K562 (cell line): ENCODE results near the gene TM4SF5. TPM values are rescaled to one million over a fixed set of nuclear protein-coding genes. Genes with fewer than 3 reads are reported as not detected.

Experiments used
- ATAC-seq: fragments of 200-7000 bp; cut with Tn5 transposase; 3 replicates; pipeline ENCODE4 v1.9.1; 2020; ENCODE audit warnings: moderate library complexity
- BruUV-seq: library from RNA; stranded (reverse); fragments of 400-500 nt; replicated peaks from 2 replicates; lab custom pipeline; 2021; lab: Mats Ljungman, UMichigan
- CTCF ChIA-PET: fragments of 300-600 bp; formaldehyde crosslinking; extraction: SDS; loops from one replicate; lab custom pipeline; 2021; ENCODE audit warnings: low intra/inter-chr PET ratio; lab: Yijun Ruan, JAX
- POLR2A ChIA-PET: fragments of 300-600, 350-650 bp; sonication (Branson Sonifier 250); formaldehyde crosslinking; extraction: SDS; loops from one replicate; lab custom pipeline; 2021; ENCODE audit warnings: antibody characterized with exemption, inconsistent platforms; lab: Yijun Ruan, JAX
- DNase-seq, 4 experiments: peaks; one replicate each; pipeline versions ENCODE4 v3.0.0 to v3.0.0-alpha.2; 2011 to 2018; ENCODE audit warnings: low spot score in 3 of 4, mixed read lengths in 3 of 4; ENCODE audit errors: extremely low read depth in 1 of 4
- FAIRE-seq: peaks from 2 replicates; lab custom pipeline; 2011; peaks lifted over from hg19 to GRCh38; lab: Jason Lieb, UNC
- H2AFZ ChIP-seq: 2 replicates; pipeline ENCODE4 v1.6.0; 2011; ENCODE audit warnings: low read depth, low read length, control low read depth, inconsistent platforms
- H3K27ac ChIP-seq: fragments of 200-600 bp; 3 replicates; pipeline ENCODE4 v1.8.0; 2011; ENCODE audit warnings: low read depth, mild to moderate bottlenecking, control low read depth, inconsistent platforms, low read length, moderate library complexity, mixed read lengths; ENCODE audit errors: extremely low read depth
- H3K27me3 ChIP-seq, 2 experiments: fragments of 300-600 bp in 1 of 2; 2 replicates in 1 of 2; 3 replicates in 1 of 2; pipeline versions ENCODE4 v1.6.0 to v1.8.0; 2011; ENCODE audit warnings: inconsistent platforms in 2 of 2, low read length in 2 of 2, mild to moderate bottlenecking in 1 of 2, mixed read lengths in 1 of 2, moderate library complexity in 1 of 2; ENCODE audit not compliant: control insufficient read depth in 2 of 2, insufficient read depth in 2 of 2
- H3K36me3 ChIP-seq: fragments of 300-600 bp; 3 replicates; pipeline ENCODE4 v1.8.0; 2011; ENCODE audit warnings: mild to moderate bottlenecking, low read length, inconsistent platforms; ENCODE audit not compliant: control insufficient read depth, insufficient read depth
- H3K4me1 ChIP-seq, 2 experiments: fragments of 200-600 bp in 1 of 2; replicated peaks in 1 of 2; 2 replicates in 1 of 2; 3 replicates in 1 of 2; pipeline versions ENCODE4 v1.5.1 to v1.8.0; 2011; ENCODE audit warnings: inconsistent platforms in 2 of 2, low read length in 2 of 2, mild to moderate bottlenecking in 1 of 2, mixed read lengths in 1 of 2, moderate library complexity in 1 of 2; ENCODE audit not compliant: control insufficient read depth in 2 of 2, insufficient read depth in 2 of 2
- H3K4me2 ChIP-seq: 2 replicates; pipeline ENCODE4 v1.6.1; 2011; ENCODE audit warnings: low read length, control low read depth, inconsistent platforms, mixed read lengths; ENCODE audit not compliant: insufficient read depth
- H3K4me3 ChIP-seq: fragments of 200-600 bp; sonication (generic), shearing (Covaris generic); 2 replicates; pipeline ENCODE4 v1.5.1; 2016; ENCODE audit warnings: control low read depth, inconsistent platforms
- H3K79me2 ChIP-seq: fragments of 200-600 bp; 3 replicates; pipeline ENCODE4 v1.8.0; 2011; ENCODE audit warnings: low read length, inconsistent platforms; ENCODE audit not compliant: control insufficient read depth, insufficient read depth
- H3K9ac ChIP-seq, 2 experiments: 2 replicates each; pipeline versions ENCODE4 v1.6.0 to v1.6.1; 2011; ENCODE audit warnings: low read depth in 2 of 2, low read length in 2 of 2, control low read depth in 1 of 2, inconsistent platforms in 1 of 2, mild to moderate bottlenecking in 1 of 2, mixed read lengths in 1 of 2; ENCODE audit not compliant: insufficient read depth in 1 of 2
- H3K9me1 ChIP-seq: one replicate; pipeline ENCODE4 v1.6.0; 2011; ENCODE audit warnings: inconsistent platforms, mild to moderate bottlenecking, low read length, moderate library complexity; ENCODE audit not compliant: control insufficient read depth, insufficient read depth
- H3K9me3 ChIP-seq: replicated peaks from 2 replicates; pipeline ENCODE4 v1.5.1; 2011; ENCODE audit warnings: low read depth, low read length, inconsistent platforms; ENCODE audit not compliant: control insufficient read depth, insufficient read depth
- H4K20me1 ChIP-seq: replicated peaks from 2 replicates; pipeline ENCODE4 v1.6.1; 2011; ENCODE audit warnings: low read length, inconsistent platforms, mixed read lengths; ENCODE audit not compliant: control insufficient read depth, insufficient read depth
- KDM5B ChIP-seq: fragments of 200-600 bp; sonication (generic); IDR thresholded peaks from 2 replicates; pipeline ENCODE4 v1.6.1; 2012; ENCODE audit warnings: low read depth, mild to moderate bottlenecking, moderate library complexity, low read length, control low read depth, inconsistent platforms; ENCODE audit not compliant: insufficient replicate concordance
- PCBP2 ChIP-seq: fragments of 200-400 bp; formaldehyde crosslinking; IDR thresholded peaks from 2 replicates; pipeline ENCODE4 v1.6.1; 2018; ENCODE audit warnings: low read length, low read depth, mild to moderate bottlenecking, moderate library complexity; ENCODE audit not compliant: poor library complexity, severe bottlenecking
- ZNF583 ChIP-seq: fragments of 250-450 bp; sonication (Bioruptor Pico); IDR thresholded peaks from 2 replicates; pipeline ENCODE4 v1.4.0; 2020
- WGBS: fragments of 100-300 bp; shearing (Covaris generic); methylation state at CpG from one replicate; pipeline ENCODE4 v1.1.6; 2016; ENCODE audit warnings: low coverage, mixed read lengths; ENCODE audit not compliant: insufficient coverage; ENCODE audit errors: missing lambda C conversion rate; 5-methylcytosine and 5-hydroxymethylcytosine counted together
- in situ Hi-C: fragments of 300-500 bp; cut with MboI; formaldehyde crosslinking; loops from 4 replicates; pipeline ENCODE4 v1.15.0; 2018; ENCODE audit warnings: inconsistent platforms, mixed read lengths
- intact Hi-C: fragments of 100-400 bp; cut with micrococcal nuclease; formaldehyde crosslinking; loops from 2 replicates; pipeline ENCODE4 v1.14.2; 2022
- polyA plus RNA-seq, 8 experiments: library from polyadenylated mRNA; depleted of rRNA in 4 of 8; stranded (reverse) in 5 of 8; unstranded in 3 of 8; fragments of >200 nt; fragmentation: Nextera tagmentation in 2 of 8; fragmentation: Illumina TruSeq in 1 of 8; extraction: Ambion mirVana in 2 of 8; extraction: Trizol in 1 of 8; gene quantifications; 2 replicates each; pipeline versions ENCODE4 v1.2.1 to v1.2.3, GENCODE V29; 2011 to 2014; ENCODE audit warnings: inconsistent platforms in 1 of 8, missing spikeins in 1 of 8
- total RNA-seq, 7 experiments: library from RNA; depleted of rRNA in 6 of 7; stranded (reverse); fragments of >200 nt in 6 of 7; fragmentation: Illumina TruSeq in 2 of 7; extraction: Trizol in 2 of 7; gene quantifications; 2 replicates each; pipeline versions ENCODE4 v1.2.1 to v1.2.3, GENCODE V29; 2011 to 2021; ENCODE audit warnings: low replicate concordance in 1 of 7
- TF ChIP-seq, protein P1 (sequence below): fragments of 250-450 bp; sonication (Bioruptor Pico); IDR thresholded peaks from 2 replicates; pipeline ENCODE4 v1.5.0; 2022; ENCODE audit warnings: mild to moderate bottlenecking

TM4SF5 gene
- total and polyA plus RNA-seq, 9 of the 15 experiments (the other 6 are each of a cell fraction or from before 2014, with no cell fraction given), result not detected

DNA sequence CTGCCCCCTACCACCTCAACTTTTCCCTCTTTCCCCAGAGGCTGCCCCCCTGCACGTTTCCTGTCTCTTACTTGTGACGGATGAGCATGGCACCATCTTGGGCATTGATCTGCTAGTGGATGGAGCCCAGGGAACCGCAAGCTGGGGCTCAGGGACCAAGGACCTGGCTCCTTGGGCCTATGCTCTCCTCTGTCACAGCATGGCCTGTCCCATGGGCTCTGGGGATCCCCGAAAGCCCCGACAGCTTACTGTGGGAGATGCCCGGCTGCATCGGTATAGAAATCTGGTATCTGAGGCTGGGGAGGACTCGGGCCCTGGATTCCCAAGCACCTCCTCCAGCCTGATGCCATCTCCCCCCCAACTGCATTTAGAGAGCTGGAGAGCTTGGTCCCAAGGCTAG lies 30.1 kb upstream of the TM4SF5 start:
- ATAC-seq, result no peak

More for the DNA sequence above, 30.1 kb upstream of the TM4SF5 start:
- CTCF ChIA-PET, result no interaction called here
- no peak for DNase-seq
- in situ Hi-C loops, result no loop called here
- no peaks in the 10 kb centered on the region for H3K79me2 ChIP-seq
- no peaks in the 10 kb centered on the region for H3K9me1 ChIP-seq
- H4K20me1 ChIP-seq, result no peaks in the 10 kb centered on the region
- no peaks in the 10 kb centered on the region for H3K36me3 ChIP-seq
- peaks cover 0 to 25% of the 10 kb centered on the region in 2 experiments; a peak in 2 of 5 replicates for H3K4me1 ChIP-seq
- peaks cover 15 to 49% of the 10 kb centered on the region in 2 experiments for H3K27me3 ChIP-seq
- FAIRE-seq, result no peak
- intact Hi-C loops, result no loop called here
- no TSS peak for BruUV-seq
- POLR2A ChIA-PET, result interaction anchor here (0.6 to 1.1 kb wide), 3 partner anchors 13 to 847 kb away, joined by 3 read pairs; no protein-coding TSS in a partner anchor
- 26% methylated on average over 3 of the region's 8 CpGs for WGBS
- H3K27ac ChIP-seq, result no peak overlapping the region
- TF ChIP-seq ZNF583 (CRISPR knock-in tag) (no peak), KDM5B (no peak), PCBP2 (no peak)
- TF ChIP-seq, protein P1, sequence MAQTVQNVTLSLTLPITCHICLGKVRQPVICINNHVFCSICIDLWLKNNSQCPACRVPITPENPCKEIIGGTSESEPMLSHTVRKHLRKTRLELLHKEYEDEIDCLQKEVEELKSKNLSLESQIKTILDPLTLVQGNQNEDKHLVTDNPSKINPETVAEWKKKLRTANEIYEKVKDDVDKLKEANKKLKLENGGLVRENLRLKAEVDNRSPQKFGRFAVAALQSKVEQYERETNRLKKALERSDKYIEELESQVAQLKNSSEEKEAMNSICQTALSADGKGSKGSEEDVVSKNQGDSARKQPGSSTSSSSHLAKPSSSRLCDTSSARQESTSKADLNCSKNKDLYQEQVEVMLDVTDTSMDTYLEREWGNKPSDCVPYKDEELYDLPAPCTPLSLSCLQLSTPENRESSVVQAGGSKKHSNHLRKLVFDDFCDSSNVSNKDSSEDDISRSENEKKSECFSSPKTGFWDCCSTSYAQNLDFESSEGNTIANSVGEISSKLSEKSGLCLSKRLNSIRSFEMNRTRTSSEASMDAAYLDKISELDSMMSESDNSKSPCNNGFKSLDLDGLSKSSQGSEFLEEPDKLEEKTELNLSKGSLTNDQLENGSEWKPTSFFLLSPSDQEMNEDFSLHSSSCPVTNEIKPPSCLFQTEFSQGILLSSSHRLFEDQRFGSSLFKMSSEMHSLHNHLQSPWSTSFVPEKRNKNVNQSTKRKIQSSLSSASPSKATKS (CRISPR knock-in tag), result no peak
- no peaks in the 10 kb centered on the region for H3K9me3 ChIP-seq
- H2AFZ ChIP-seq, result no peak overlapping the region
- H3K4me2 ChIP-seq, result no peak overlapping the region
- H3K9ac ChIP-seq, result no peak overlapping the region
- H3K4me3 ChIP-seq, result no peak overlapping the region
